GM12878 (cell line): ENCODE measurements around the gene SUPT6H. TPM values are rescaled to one million over a fixed set of nuclear protein-coding genes. Genes with fewer than 3 reads are reported as not detected.

ENCODE experiments used
- ATAC-seq: fragments of 200-7000 bp; cut with Tn5 transposase; 3 replicates; pipeline ENCODE4 v1.9.1; 2020; ENCODE audit warnings: mild to moderate bottlenecking, moderate library complexity
- BruUV-seq: library from RNA; stranded (reverse); fragments of 400-500 nt; replicated peaks from 2 replicates; lab custom pipeline; 2021; lab: Mats Ljungman, UMichigan
- CTCF ChIA-PET: fragments of 300-600 bp; sonication (Branson Sonifier 250); formaldehyde crosslinking; extraction: SDS; loops from one replicate; lab custom pipeline; 2021; ENCODE audit warnings: inconsistent platforms; lab: Yijun Ruan, JAX
- POLR2A ChIA-PET: fragments of 350-600 bp; formaldehyde crosslinking; extraction: SDS; loops from one replicate; lab custom pipeline; 2021; ENCODE audit warnings: inconsistent platforms; lab: Charles Lee
- RAD21 ChIA-PET: fragments of 300-600 bp; sonication (Branson Sonifier 250); formaldehyde crosslinking; loops from one replicate; lab custom pipeline; 2023; ENCODE audit warnings: antibody characterized with exemption; ENCODE audit not compliant: unreplicated experiment; lab: Charles Lee
- SMC1A ChIA-PET: fragments of 300-600 bp; sonication (Branson Sonifier 250); formaldehyde crosslinking; loops from one replicate; lab custom pipeline; 2023; ENCODE audit not compliant: unreplicated experiment, uncharacterized antibody; lab: Charles Lee
- DNase-seq: peaks from one replicate; pipeline ENCODE4 v3.0.0-alpha.2; 2011; ENCODE audit warnings: low read depth, low spot score
- FAIRE-seq: peaks from 3 replicates; lab custom pipeline; 2011; peaks lifted over from hg19 to GRCh38; lab: Jason Lieb, UNC
- H2AFZ ChIP-seq: 2 replicates; pipeline ENCODE4 v1.6.0; 2011; ENCODE audit warnings: low read depth, low read length, control low read depth; ENCODE audit not compliant: control insufficient read depth
- H3K27ac ChIP-seq: 2 replicates; pipeline ENCODE4 v1.5.1; 2011; ENCODE audit warnings: control low read depth; ENCODE audit not compliant: control insufficient read depth, insufficient read depth
- H3K27me3 ChIP-seq, 2 experiments: replicated peaks in 1 of 2; 2 replicates each; pipeline versions ENCODE4 v1.6.0 to v1.6.1; 2011; ENCODE audit warnings: low read length in 1 of 2; ENCODE audit not compliant: control insufficient read depth in 2 of 2, insufficient read depth in 2 of 2
- H3K36me3 ChIP-seq, 2 experiments: 2 replicates each; pipeline ENCODE4 v1.5.1; 2011; ENCODE audit warnings: low read length in 1 of 2; ENCODE audit not compliant: control insufficient read depth in 2 of 2, insufficient read depth in 2 of 2
- H3K4me1 ChIP-seq: 2 replicates; pipeline ENCODE4 v1.6.1; 2011; ENCODE audit warnings: mild to moderate bottlenecking, low read length, moderate library complexity, mixed read lengths; ENCODE audit not compliant: control insufficient read depth, insufficient read depth
- H3K4me2 ChIP-seq: 2 replicates; pipeline ENCODE4 v1.6.0; 2011; ENCODE audit warnings: control low read depth; ENCODE audit not compliant: control insufficient read depth, insufficient read depth
- H3K4me3 ChIP-seq: fragments of 200-600 bp; sonication (generic); 2 replicates; pipeline ENCODE4 v1.5.1; 2016
- H3K79me2 ChIP-seq: 2 replicates; pipeline ENCODE4 v1.6.0; 2011; ENCODE audit warnings: low read length; ENCODE audit not compliant: control insufficient read depth, insufficient read depth
- H3K9ac ChIP-seq: 2 replicates; pipeline ENCODE4 v1.8.0; 2011; ENCODE audit warnings: low read length, control low read depth, mixed read lengths; ENCODE audit not compliant: control insufficient read depth, insufficient read depth
- H3K9me3 ChIP-seq: replicated peaks from 3 replicates; pipeline ENCODE4 v1.5.1; 2011; ENCODE audit warnings: mild to moderate bottlenecking, low read length; ENCODE audit not compliant: control insufficient read depth, insufficient read depth
- H4K20me1 ChIP-seq: 2 replicates; pipeline ENCODE4 v1.6.0; 2011; ENCODE audit not compliant: control insufficient read depth, insufficient read depth
- CBX5 ChIP-seq: sonication (generic); IDR thresholded peaks from 2 replicates; pipeline ENCODE4 v1.6.1; 2016; ENCODE audit warnings: low read depth, moderate library complexity, mild to moderate bottlenecking, inconsistent platforms
- CEBPB ChIP-seq, 2 experiments: fragments of 150-350 bp in 1 of 2; IDR thresholded peaks; 2 replicates each; pipeline ENCODE4 v1.6.1; 2012 to 2014; ENCODE audit warnings: low read depth in 2 of 2, low read length in 2 of 2, borderline replicate concordance in 1 of 2, inconsistent platforms in 1 of 2
- EED ChIP-seq: sonication (generic); IDR thresholded peaks from 2 replicates; pipeline ENCODE4 v1.6.1; 2016; ENCODE audit warnings: antibody characterized with exemption, low read depth
- FOXM1 ChIP-seq: IDR thresholded peaks from 2 replicates; pipeline ENCODE4 v1.6.1; 2012; ENCODE audit warnings: low read depth, mild to moderate bottlenecking, inconsistent platforms, low read length, moderate library complexity
- MAX ChIP-seq: IDR thresholded peaks from 2 replicates; pipeline ENCODE4 v1.6.1; 2012; ENCODE audit warnings: low read depth, low read length, improper control_type of control experiment
- PKNOX1 ChIP-seq: fragments of 450-650 bp; IDR thresholded peaks from 2 replicates; pipeline ENCODE4 v1.6.1; 2016; ENCODE audit warnings: mild to moderate bottlenecking
- POU2F2 ChIP-seq: IDR thresholded peaks from 3 replicates; pipeline ENCODE4 v1.6.1; 2011; ENCODE audit warnings: low read depth, mild to moderate bottlenecking, low read length, borderline replicate concordance
- SRF ChIP-seq, 2 experiments: IDR thresholded peaks; 2 replicates each; pipeline ENCODE4 v1.6.1; 2011; ENCODE audit warnings: low read depth in 2 of 2, low read length in 2 of 2, mild to moderate bottlenecking in 1 of 2, moderate library complexity in 1 of 2
- TCF3 ChIP-seq: IDR thresholded peaks from 2 replicates; pipeline ENCODE4 v1.6.1; 2012; ENCODE audit warnings: low read depth, mild to moderate bottlenecking, low read length, borderline replicate concordance; ENCODE audit not compliant: insufficient read depth
- ZBTB11 ChIP-seq: fragments of 450-650 bp; formaldehyde crosslinking; IDR thresholded peaks from 2 replicates; pipeline ENCODE4 v1.5.0; 2022; ENCODE audit warnings: mild to moderate bottlenecking, missing genetic modification characterization
- ZNF274 ChIP-seq: IDR thresholded peaks from one replicate; pipeline ENCODE4 v1.8.0; 2011; ENCODE audit not compliant: insufficient read length, insufficient read depth
- WGBS: methylation state at CpG from one replicate; pipeline ENCODE4 v1.1.6; 2016; ENCODE audit warnings: low lambda C conversion rate; ENCODE audit not compliant: insufficient replicate concordance, insufficient coverage; ENCODE audit errors: missing lambda C conversion rate; 5-methylcytosine and 5-hydroxymethylcytosine counted together
- in situ Hi-C: fragments of 300-500 bp; cut with MboI; formaldehyde crosslinking; loops from 9 replicates; pipeline ENCODE4 v1.14.3; 2018; ENCODE audit warnings: mixed read lengths
- intact Hi-C: fragments of 100-400 bp; cut with micrococcal nuclease; formaldehyde crosslinking; loops from one replicate; pipeline ENCODE4 v1.14.2; 2022; ENCODE audit not compliant: unreplicated experiment
- polyA plus RNA-seq, 11 experiments: library from polyadenylated mRNA; depleted of rRNA in 4 of 11; unstranded in 6 of 11; stranded (reverse) in 5 of 11; fragments of >200 nt; fragmentation: Nextera tagmentation in 4 of 11; fragmentation: Illumina TruSeq in 1 of 11; extraction: Ambion mirVana in 4 of 11; extraction: Trizol in 1 of 11; gene quantifications; 1 replicate in 1 of 11; 2 replicates in 10 of 11; pipeline versions ENCODE4 v1.2.1 to v1.2.3, GENCODE V29; 2011 to 2016; ENCODE audit warnings: inconsistent platforms in 2 of 11, missing spikeins in 2 of 11, low read depth in 1 of 11
- total RNA-seq, 4 experiments: library from RNA; depleted of rRNA in 3 of 4; stranded (reverse); fragments of >200 nt in 3 of 4; fragmentation: Illumina TruSeq in 1 of 4; extraction: Trizol in 1 of 4; gene quantifications; 2 replicates each; pipeline versions ENCODE4 v1.2.1 to v1.2.3, GENCODE V29; 2013 to 2021

SUPT6H gene
- total and polyA plus RNA-seq, 10 of the 15 experiments (the other 5 are each of a cell fraction or from before 2014, with no cell fraction given): 1.7 to 58.8 (median 37.7) TPM

- no peak for TF ChIP-seq SRF (IDR thresholded peaks at IDR 0.05; ENCODE audit: low read depth in 2 of 2, low read length in 2 of 2)
- TF ChIP-seq ZNF274: no peak
- TF ChIP-seq CEBPB (IDR thresholded peaks at IDR 0.05; ENCODE audit: borderline replicate concordance in 1 of 2, low read depth in 2 of 2, low read length in 2 of 2): no peak
- TF ChIP-seq POU2F2: no peak
- TF ChIP-seq TCF3: no peak
- TF ChIP-seq FOXM1: no peak
These were observed 55.8 kb downstream of the SUPT6H start, which contains the start of gene RAB34 (continued) for GRCh38 chr17:28717578-28718332.

GRCh38 chr17:28718333-28719020 lies 56.5 kb downstream of the SUPT6H start:
- Histone ChIP-seq H3K4me3 (peak overlapping the region; percentile 55), H3K9ac (peak overlapping the region; percentile 56), H4K20me1 (no peaks in the 10 kb centered on the region), H3K9me3 (no peaks in the 10 kb centered on the region), H3K79me2 (peaks cover 39% of the 10 kb centered on the region)
- POLR2A ChIA-PET: interaction anchor here (1.9 to 17.2 kb wide), 4 partner anchors 7 to 233 kb away, joined by 13 to 485 read pairs (median 27); partner anchors contain the start of genes PHF12, PROCA1, SDF2 and SUPT6H
- intact Hi-C loops: loop anchor here (5.0 to 10.0 kb wide), 2 partner anchors 56 to 164 kb away; partner anchors contain the start of genes SDF2, SUPT6H and UNC119
- FAIRE-seq: no peak
- BruUV-seq: no TSS peak
- in situ Hi-C loops: no loop called here
- TF ChIP-seq ZBTB11 (CRISPR knock-in tag) (no peak), PKNOX1 (no peak), MAX (no peak), CBX5 (no peak), EED (peak; percentile 23; the same call in 1 of the 2 replicates)
- TF ChIP-seq, all 136 proteins: peak for 1
- peaks cover 12% of the 10 kb centered on the region in 2 experiments; a peak in 3 of 4 replicates for H3K36me3 ChIP-seq
- peak overlapping the region; percentile 39 for H3K27ac ChIP-seq
- H3K4me1 ChIP-seq: peaks cover 12% of the 10 kb centered on the region
- peak overlapping the region; percentile 83 for H3K4me2 ChIP-seq
- DNase-seq (no peak), ATAC-seq (no peak)
- H3K27me3 ChIP-seq: no peaks in the 10 kb centered on the region
- ChIA-PET CTCF (interaction anchor here (1.1 to 2.1 kb wide), 2 partner anchors 45 to 185 kb away, joined by 3 to 12 read pairs; partner anchors contain the start of gene DHRS13), SMC1A (interaction anchor here (1.1 to 1.4 kb wide), 2 partner anchors 9 to 218 kb away, joined by 3 to 6 read pairs; no protein-coding TSS in a partner anchor), RAD21 (no interaction called here)
- H2AFZ ChIP-seq: peak overlapping the region; percentile 62
- WGBS: 59% methylated on average over 18 of the region's 18 CpGs
